Spinal cord (tissue), 10 donors: ENCODE measurements around the gene DBH. TPM values are rescaled to one million over a fixed set of nuclear protein-coding genes. Genes with fewer than 3 reads are reported as not detected.
"Not testable (repeated sequence)": the region's sequence is repeated elsewhere in the genome, so short reads cannot be mapped to it uniquely, and the experiment has no call there.

ENCODE experiments used
- DNase-seq, 6 donors: peaks; one replicate each; pipeline versions ENCODE4 v3.0.0 to v3.0.0-alpha.2; 2013 to 2015; ENCODE audit warnings: low spot score in 6 of 6, low read depth in 4 of 6
- H3K27ac ChIP-seq: one replicate; pipeline ENCODE4 v1.5.1; 2013; ENCODE audit warnings: low read depth, low read length, control low read depth
- H3K27me3 ChIP-seq: one replicate; pipeline ENCODE4 v1.6.1; 2013; ENCODE audit warnings: low read length; ENCODE audit not compliant: control insufficient read depth, insufficient read depth
- H3K36me3 ChIP-seq: one replicate; pipeline ENCODE4 v1.6.1; 2013; ENCODE audit warnings: low read length; ENCODE audit not compliant: control insufficient read depth, insufficient read depth
- H3K4me1 ChIP-seq: one replicate; pipeline ENCODE4 v1.6.1; 2013; ENCODE audit warnings: low read length; ENCODE audit not compliant: control insufficient read depth, insufficient read depth
- H3K4me3 ChIP-seq: one replicate; pipeline ENCODE4 v1.5.1; 2013; ENCODE audit warnings: low read depth, low read length, control low read depth
- H3K9me3 ChIP-seq: one replicate; pipeline ENCODE4 v1.6.1; 2013; ENCODE audit warnings: low read length; ENCODE audit not compliant: control insufficient read depth, insufficient read depth
- WGBS: methylation state at CpG from one replicate; pipeline ENCODE4 v1.1.5; 2013; ENCODE audit warnings: missing lambda C conversion rate; ENCODE audit not compliant: insufficient coverage; 5-methylcytosine and 5-hydroxymethylcytosine counted together
- polyA plus RNA-seq, 2 donors: library from polyadenylated mRNA; unstranded; fragments of 120-200 nt; gene quantifications; one replicate each; pipeline ENCODE4 v1.2.1, GENCODE V29; 2013; ENCODE audit not compliant: insufficient read length in 2 of 2
- total RNA-seq, 2 donors: library from RNA; depleted of rRNA in 1 of 2; stranded (reverse); fragments of 120-200 nt in 1 of 2; fragments of >200 nt in 1 of 2; gene quantifications; one replicate each; pipeline versions ENCODE4 v1.2.3 to v1.2.4, GENCODE V29; 2013 to 2014
- donor health status: healthy.

DBH gene
- total and polyA plus RNA-seq, 4 donors, result 0.50 to 2.2 (median 1.3) TPM; not detected in 1

GRCh38 chr9:133615606-133616188, 20.5 kb upstream of the DBH start:
- Histone ChIP-seq H3K4me3 (no peak overlapping the region), H3K4me1 (peaks cover 17% of the 10 kb centered on the region), H3K9me3 (no peaks in the 10 kb centered on the region), H3K27me3 (peaks cover 11% of the 10 kb centered on the region), H3K27ac (no peak overlapping the region), H3K36me3 (no peaks in the 10 kb centered on the region)
- WGBS, result 67% methylated on average over 12 of the region's 13 CpGs
- DNase-seq, result no peak

- no peak for DNase-seq
- Histone ChIP-seq H3K9me3 (no peaks in the 10 kb centered on the region), H3K4me3 (no peak overlapping the region), H3K36me3 (no peaks in the 10 kb centered on the region), H3K27me3 (peaks cover 11% of the 10 kb centered on the region), H3K4me1 (peaks cover 17% of the 10 kb centered on the region), H3K27ac (no peak overlapping the region)
- WGBS, result 66% methylated on average over 12 of the region's 13 CpGs
These were observed 19.3 kb upstream of the DBH start for GRCh38 chr9:133616643-133617405.

- H3K4me1 ChIP-seq, result peaks cover 17% of the 10 kb centered on the region
- peaks cover 13% of the 10 kb centered on the region for H3K27me3 ChIP-seq
- no peaks in the 10 kb centered on the region for H3K36me3 ChIP-seq
- H3K4me3 ChIP-seq, result no peak overlapping the region
- H3K9me3 ChIP-seq, result no peaks in the 10 kb centered on the region
- no peak for DNase-seq
- no peak overlapping the region for H3K27ac ChIP-seq
- 88% methylated on average over 8 of the region's 10 CpGs for WGBS
These were observed 17.4 kb upstream of the DBH start for GRCh38 chr9:133618726-133619125.

GRCh38 chr9:133619791-133620190, 16.4 kb upstream of the DBH start:
- peaks cover 10% of the 10 kb centered on the region for H3K27me3 ChIP-seq
- H3K36me3 ChIP-seq, result no peaks in the 10 kb centered on the region
- H3K9me3 ChIP-seq, result no peaks in the 10 kb centered on the region
- peaks cover 8% of the 10 kb centered on the region for H3K4me1 ChIP-seq
- WGBS, result 40% methylated on average over 7 of the region's 8 CpGs
- no peak overlapping the region for H3K27ac ChIP-seq
- no peak overlapping the region for H3K4me3 ChIP-seq
- DNase-seq, result no peak

- peaks cover 2% of the 10 kb centered on the region for H3K9me3 ChIP-seq
- no peak overlapping the region for H3K27ac ChIP-seq
- WGBS, result 82% methylated on average over 6 of the region's 11 CpGs
- no peaks in the 10 kb centered on the region for H3K4me1 ChIP-seq
- H3K4me3 ChIP-seq, result no peak overlapping the region
- peaks cover 6% of the 10 kb centered on the region for H3K27me3 ChIP-seq
- H3K36me3 ChIP-seq, result no peaks in the 10 kb centered on the region
- no peak for DNase-seq
These were observed 14.4 kb upstream of the DBH start for GRCh38 chr9:133621725-133622267.

GRCh38 chr9:133622555-133622954, 13.6 kb upstream of the DBH start:
- H3K9me3 ChIP-seq, result peaks cover 2% of the 10 kb centered on the region
- no peaks in the 10 kb centered on the region for H3K4me1 ChIP-seq
- no peak for DNase-seq
- H3K36me3 ChIP-seq, result no peaks in the 10 kb centered on the region
- 81% methylated on average over 3 of the region's 5 CpGs for WGBS
- peaks cover 6% of the 10 kb centered on the region for H3K27me3 ChIP-seq
- no peak overlapping the region for H3K4me3 ChIP-seq
- no peak overlapping the region for H3K27ac ChIP-seq

GRCh38 chr9:133626008-133626407, 10.2 kb upstream of the DBH start:
- H3K27me3 ChIP-seq, H3K4me3 ChIP-seq, H3K27ac ChIP-seq, DNase-seq, H3K9me3 ChIP-seq, H3K36me3 ChIP-seq, H3K4me1 ChIP-seq: not testable (repeated sequence)

- Histone ChIP-seq H3K4me3 (no peak overlapping the region), H3K36me3 (no peaks in the 10 kb centered on the region), H3K27me3 (no peaks in the 10 kb centered on the region), H3K27ac (no peak overlapping the region), H3K9me3 (peaks cover 2% of the 10 kb centered on the region), H3K4me1 (no peaks in the 10 kb centered on the region)
- DNase-seq, result no peak
- 68% methylated on average over 2 of the region's 3 CpGs for WGBS
These were observed 8.8 kb upstream of the DBH start for GRCh38 chr9:133627341-133627740.

- H3K27me3 ChIP-seq, result no peaks in the 10 kb centered on the region
- peaks cover 11% of the 10 kb centered on the region for H3K4me1 ChIP-seq
- no peaks in the 10 kb centered on the region for H3K36me3 ChIP-seq
- peak in 1 of 6 donors; percentile 32 for DNase-seq
- H3K27ac ChIP-seq, result no peak overlapping the region
- H3K9me3 ChIP-seq, result peaks cover 2% of the 10 kb centered on the region
- no peak overlapping the region for H3K4me3 ChIP-seq
- 85% methylated on average over 6 of the region's 8 CpGs for WGBS
These were observed 7.4 kb upstream of the DBH start for GRCh38 chr9:133628766-133629165.
